ENCODE results near the gene EXOC4.

DNA sequence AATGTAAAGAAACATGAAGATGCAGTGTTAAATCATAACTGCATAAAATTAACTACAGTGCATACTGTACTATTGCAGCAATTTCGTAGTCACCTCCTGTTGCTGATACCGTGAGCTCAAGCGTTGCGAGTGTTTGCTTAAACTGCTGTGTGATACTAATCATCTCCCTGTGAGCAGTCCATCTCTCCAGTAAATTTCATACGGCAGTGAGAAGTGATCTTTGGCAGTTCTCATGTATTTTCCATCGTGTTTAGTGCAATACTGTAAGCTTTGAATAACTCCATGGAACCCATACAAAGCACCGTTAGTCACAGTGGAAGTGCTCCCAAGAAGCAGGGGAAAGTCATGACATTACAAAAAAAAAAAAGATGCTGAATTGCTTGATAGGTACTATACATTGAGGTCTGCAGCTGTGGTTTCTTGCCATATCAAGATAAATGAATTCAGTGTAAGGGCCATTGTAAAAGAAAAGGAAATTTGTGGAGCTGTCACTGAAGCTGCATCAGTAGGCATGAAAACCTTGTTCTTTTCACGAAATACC is 360.4 kb downstream of the EXOC4 start:
- TF ChIP-seq, protein P1, sequence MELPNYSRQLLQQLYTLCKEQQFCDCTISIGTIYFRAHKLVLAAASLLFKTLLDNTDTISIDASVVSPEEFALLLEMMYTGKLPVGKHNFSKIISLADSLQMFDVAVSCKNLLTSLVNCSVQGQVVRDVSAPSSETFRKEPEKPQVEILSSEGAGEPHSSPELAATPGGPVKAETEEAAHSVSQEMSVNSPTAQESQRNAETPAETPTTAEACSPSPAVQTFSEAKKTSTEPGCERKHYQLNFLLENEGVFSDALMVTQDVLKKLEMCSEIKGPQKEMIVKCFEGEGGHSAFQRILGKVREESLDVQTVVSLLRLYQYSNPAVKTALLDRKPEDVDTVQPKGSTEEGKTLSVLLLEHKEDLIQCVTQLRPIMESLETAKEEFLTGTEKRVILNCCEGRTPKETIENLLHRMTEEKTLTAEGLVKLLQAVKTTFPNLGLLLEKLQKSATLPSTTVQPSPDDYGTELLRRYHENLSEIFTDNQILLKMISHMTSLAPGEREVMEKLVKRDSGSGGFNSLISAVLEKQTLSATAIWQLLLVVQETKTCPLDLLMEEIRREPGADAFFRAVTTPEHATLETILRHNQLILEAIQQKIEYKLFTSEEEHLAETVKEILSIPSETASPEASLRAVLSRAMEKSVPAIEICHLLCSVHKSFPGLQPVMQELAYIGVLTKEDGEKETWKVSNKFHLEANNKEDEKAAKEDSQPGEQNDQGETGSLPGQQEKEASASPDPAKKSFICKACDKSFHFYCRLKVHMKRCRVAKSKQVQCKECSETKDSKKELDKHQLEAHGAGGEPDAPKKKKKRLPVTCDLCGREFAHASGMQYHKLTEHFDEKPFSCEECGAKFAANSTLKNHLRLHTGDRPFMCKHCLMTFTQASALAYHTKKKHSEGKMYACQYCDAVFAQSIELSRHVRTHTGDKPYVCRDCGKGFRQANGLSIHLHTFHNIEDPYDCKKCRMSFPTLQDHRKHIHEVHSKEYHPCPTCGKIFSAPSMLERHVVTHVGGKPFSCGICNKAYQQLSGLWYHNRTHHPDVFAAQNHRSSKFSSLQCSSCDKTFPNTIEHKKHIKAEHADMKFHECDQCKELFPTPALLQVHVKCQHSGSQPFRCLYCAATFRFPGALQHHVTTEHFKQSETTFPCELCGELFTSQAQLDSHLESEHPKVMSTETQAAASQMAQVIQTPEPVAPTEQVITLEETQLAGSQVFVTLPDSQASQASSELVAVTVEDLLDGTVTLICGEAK (IDR thresholded peaks at IDR 0.05): no peak
- TF ChIP-seq, protein P1 (CRISPR knock-in tag; IDR thresholded peaks at IDR 0.05): no peak
- TF ChIP-seq EZH2 (conservative IDR thresholded peaks at IDR 0.05; ENCODE audit: low read depth, low read length) (no peak), SAFB2 (CRISPR knock-in tag; IDR thresholded peaks at IDR 0.05; ENCODE audit: borderline replicate concordance, low read depth) (no peak), MEIS1 (CRISPR knock-in tag; IDR thresholded peaks at IDR 0.05; ENCODE audit: borderline replicate concordance) (no peak), ZBTB21 (CRISPR knock-in tag; IDR thresholded peaks at IDR 0.05) (no peak)
- TF ChIP-seq, protein P2, sequence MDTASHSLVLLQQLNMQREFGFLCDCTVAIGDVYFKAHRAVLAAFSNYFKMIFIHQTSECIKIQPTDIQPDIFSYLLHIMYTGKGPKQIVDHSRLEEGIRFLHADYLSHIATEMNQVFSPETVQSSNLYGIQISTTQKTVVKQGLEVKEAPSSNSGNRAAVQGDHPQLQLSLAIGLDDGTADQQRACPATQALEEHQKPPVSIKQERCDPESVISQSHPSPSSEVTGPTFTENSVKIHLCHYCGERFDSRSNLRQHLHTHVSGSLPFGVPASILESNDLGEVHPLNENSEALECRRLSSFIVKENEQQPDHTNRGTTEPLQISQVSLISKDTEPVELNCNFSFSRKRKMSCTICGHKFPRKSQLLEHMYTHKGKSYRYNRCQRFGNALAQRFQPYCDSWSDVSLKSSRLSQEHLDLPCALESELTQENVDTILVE (CRISPR knock-in tag; IDR thresholded peaks at IDR 0.05): no peak
- TF ChIP-seq, protein P3, sequence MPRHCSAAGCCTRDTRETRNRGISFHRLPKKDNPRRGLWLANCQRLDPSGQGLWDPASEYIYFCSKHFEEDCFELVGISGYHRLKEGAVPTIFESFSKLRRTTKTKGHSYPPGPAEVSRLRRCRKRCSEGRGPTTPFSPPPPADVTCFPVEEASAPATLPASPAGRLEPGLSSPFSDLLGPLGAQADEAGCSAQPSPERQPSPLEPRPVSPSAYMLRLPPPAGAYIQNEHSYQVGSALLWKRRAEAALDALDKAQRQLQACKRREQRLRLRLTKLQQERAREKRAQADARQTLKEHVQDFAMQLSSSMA (CRISPR knock-in tag; IDR thresholded peaks at IDR 0.05): no peak
- TF ChIP-seq, protein P4, sequence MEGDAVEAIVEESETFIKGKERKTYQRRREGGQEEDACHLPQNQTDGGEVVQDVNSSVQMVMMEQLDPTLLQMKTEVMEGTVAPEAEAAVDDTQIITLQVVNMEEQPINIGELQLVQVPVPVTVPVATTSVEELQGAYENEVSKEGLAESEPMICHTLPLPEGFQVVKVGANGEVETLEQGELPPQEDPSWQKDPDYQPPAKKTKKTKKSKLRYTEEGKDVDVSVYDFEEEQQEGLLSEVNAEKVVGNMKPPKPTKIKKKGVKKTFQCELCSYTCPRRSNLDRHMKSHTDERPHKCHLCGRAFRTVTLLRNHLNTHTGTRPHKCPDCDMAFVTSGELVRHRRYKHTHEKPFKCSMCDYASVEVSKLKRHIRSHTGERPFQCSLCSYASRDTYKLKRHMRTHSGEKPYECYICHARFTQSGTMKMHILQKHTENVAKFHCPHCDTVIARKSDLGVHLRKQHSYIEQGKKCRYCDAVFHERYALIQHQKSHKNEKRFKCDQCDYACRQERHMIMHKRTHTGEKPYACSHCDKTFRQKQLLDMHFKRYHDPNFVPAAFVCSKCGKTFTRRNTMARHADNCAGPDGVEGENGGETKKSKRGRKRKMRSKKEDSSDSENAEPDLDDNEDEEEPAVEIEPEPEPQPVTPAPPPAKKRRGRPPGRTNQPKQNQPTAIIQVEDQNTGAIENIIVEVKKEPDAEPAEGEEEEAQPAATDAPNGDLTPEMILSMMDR (CRISPR knock-in tag; IDR thresholded peaks at IDR 0.05): no peak

Data from HepG2 (cell line).